Measurements from ENCODE around the gene KISS1R. TPM values are rescaled to one million over a fixed set of nuclear protein-coding genes. Genes with fewer than 3 reads are reported as not detected.
A peak's percentile ranks its signal among the peaks of the same experiment; 100 is the strongest.

The KISS1R gene
- total and polyA plus RNA-seq, 8 donors: 0.16 to 1.0 (median 0.31) TPM; not detected in 2

DNA sequence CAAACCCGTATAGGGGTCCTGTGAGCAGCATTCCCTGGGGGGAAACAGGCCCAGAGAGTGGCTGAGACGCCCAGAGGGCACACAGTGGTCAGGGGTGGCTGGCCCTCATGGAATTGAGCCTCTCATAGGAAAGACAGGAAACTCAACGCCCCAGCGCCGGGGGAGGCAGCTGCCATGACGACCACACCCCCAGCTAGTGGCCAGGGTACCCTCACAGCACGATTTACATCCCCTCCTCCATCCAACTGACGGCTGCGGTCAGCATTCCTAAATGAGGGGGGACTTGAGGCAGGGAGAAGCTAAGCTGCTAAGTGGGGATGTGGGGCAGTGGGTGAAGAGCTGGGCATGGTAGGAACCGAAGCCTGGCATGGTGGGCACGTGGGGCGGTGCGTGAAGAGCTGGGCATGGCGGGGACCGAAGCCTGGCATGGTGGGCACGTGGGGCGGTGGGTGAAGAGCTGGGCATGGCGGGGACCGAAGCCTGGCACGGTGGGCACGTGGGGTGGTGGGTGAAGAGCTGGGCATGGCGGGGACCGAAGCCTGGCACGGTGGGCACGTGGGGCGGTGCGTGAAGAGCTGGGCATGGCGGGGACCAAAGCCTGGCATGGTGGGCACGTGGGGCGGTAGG, 34.1 kb upstream of the KISS1R start:
- no peaks in the 10 kb centered on the region for H3K27me3 ChIP-seq
- peaks cover 0 to 51% (median 12%) of the 10 kb centered on the region in 3 donors for H3K36me3 ChIP-seq
- TF ChIP-seq, protein P1, sequence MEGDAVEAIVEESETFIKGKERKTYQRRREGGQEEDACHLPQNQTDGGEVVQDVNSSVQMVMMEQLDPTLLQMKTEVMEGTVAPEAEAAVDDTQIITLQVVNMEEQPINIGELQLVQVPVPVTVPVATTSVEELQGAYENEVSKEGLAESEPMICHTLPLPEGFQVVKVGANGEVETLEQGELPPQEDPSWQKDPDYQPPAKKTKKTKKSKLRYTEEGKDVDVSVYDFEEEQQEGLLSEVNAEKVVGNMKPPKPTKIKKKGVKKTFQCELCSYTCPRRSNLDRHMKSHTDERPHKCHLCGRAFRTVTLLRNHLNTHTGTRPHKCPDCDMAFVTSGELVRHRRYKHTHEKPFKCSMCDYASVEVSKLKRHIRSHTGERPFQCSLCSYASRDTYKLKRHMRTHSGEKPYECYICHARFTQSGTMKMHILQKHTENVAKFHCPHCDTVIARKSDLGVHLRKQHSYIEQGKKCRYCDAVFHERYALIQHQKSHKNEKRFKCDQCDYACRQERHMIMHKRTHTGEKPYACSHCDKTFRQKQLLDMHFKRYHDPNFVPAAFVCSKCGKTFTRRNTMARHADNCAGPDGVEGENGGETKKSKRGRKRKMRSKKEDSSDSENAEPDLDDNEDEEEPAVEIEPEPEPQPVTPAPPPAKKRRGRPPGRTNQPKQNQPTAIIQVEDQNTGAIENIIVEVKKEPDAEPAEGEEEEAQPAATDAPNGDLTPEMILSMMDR (IDR thresholded peaks at IDR 0.05): no peak
- 95 to 96% methylated on average over 22 to 24 of the region's 30 CpGs for WGBS, 2 donors
- no peak overlapping the region for H3K27ac ChIP-seq
- H3K9me3 ChIP-seq: no peaks in the 10 kb centered on the region
- intact Hi-C loops (cut with DNase I): no loop called here
- DNase-seq (peak in 1 of 6 donors; percentile 58), FAIRE-seq (no peak), ATAC-seq (no peak)
- H3K4me1 ChIP-seq: no peaks in the 10 kb centered on the region
- H3K4me3 ChIP-seq: no peak overlapping the region

DNA sequence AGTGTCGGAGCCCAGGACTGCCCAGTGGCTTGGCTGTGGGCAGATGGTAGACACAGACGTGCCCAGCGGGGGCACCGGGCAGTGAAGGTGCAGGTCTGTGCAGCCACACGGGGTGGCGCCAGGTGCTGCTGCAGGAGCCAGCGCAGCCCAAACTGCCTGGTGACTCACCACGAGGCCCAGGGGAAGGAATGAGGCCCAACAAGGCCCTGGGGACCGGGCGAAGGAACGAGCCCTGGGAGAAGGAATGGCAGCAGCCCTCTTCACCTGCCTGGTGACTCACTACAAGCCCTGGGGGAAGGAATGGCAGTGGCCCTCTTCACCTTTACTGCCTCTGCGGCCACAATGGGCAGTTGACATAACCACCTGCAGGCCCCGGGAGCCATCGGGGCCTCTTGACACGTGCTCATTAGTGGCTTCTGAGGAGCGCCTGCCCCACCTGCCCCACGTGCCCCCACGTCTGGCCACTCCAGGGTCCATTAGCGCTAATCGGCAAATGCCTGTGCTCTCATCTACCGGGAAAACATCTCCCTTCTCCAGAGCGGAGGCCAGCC, 33.4 kb upstream of the KISS1R start:
- FAIRE-seq: no peak
- Histone ChIP-seq H3K27me3 (no peaks in the 10 kb centered on the region), H3K27ac (no peak overlapping the region), H3K4me3 (no peak overlapping the region), H3K36me3 (peaks cover 0 to 56% (median 12%) of the 10 kb centered on the region in 3 donors), H3K9me3 (no peaks in the 10 kb centered on the region), H3K4me1 (no peaks in the 10 kb centered on the region)
- TF ChIP-seq, protein P1 (IDR thresholded peaks at IDR 0.05): no peak
- intact Hi-C loops (cut with DNase I): no loop called here
- WGBS, 2 donors: 94 to 96% methylated on average over 22 of the region's 22 CpGs
- DNase-seq: peak in 2 of 6 donors; percentile 59 to 63
- peak; percentile 17 to 38 (median 27) for ATAC-seq

DNA sequence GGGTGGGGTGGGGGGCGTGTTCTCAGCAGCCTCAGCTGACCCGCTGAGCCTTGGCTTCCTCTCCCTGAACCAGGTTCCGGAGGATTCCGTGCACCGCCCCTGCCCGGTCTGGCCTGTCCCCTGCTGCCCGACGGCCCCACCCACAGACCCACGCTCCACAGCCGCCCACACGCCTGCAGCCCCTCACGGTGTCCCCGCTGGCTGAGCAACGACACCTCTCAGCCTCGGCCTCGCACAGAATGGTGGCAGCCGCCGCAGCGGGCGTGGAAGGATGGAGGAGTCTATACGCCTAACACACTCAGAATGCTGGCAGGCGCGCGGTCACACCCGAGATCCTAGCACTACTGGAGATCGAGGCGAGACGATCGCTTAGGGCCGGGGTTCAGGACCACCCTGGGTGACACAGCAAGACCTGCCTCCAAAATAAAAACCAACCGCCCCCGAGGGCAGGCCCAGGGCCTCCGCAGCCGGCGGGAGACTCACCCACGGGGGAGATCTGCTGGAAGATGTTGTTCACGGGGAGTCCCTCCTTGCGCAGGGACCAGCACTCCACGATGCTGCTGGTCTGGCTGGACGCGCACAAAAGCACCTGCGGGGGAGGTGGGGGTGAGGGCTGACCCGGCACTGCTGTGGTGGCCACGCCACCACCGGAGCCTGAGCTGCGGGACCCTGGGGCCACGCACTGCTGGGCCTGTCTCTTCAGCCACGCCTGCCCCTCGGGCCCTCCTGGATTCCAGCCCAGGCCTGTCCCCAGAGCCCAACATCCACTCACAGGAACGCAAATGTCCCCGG, 32.5 kb upstream of the KISS1R start:
- no peaks in the 10 kb centered on the region for H3K4me1 ChIP-seq
- DNase-seq (no peak), FAIRE-seq (no peak), ATAC-seq (no peak)
- TF ChIP-seq, protein P1 (IDR thresholded peaks at IDR 0.05): no peak
- H3K27me3 ChIP-seq: no peaks in the 10 kb centered on the region
- H3K27ac ChIP-seq: no peak overlapping the region
- no peaks in the 10 kb centered on the region for H3K9me3 ChIP-seq
- intact Hi-C loops (cut with DNase I): no loop called here
- WGBS, 2 donors: 94 to 95% methylated on average over 47 to 51 of the region's 51 CpGs
- H3K4me3 ChIP-seq: no peak overlapping the region
- H3K36me3 ChIP-seq: peaks cover 2 to 57% (median 12%) of the 10 kb centered on the region in 3 donors

DNA sequence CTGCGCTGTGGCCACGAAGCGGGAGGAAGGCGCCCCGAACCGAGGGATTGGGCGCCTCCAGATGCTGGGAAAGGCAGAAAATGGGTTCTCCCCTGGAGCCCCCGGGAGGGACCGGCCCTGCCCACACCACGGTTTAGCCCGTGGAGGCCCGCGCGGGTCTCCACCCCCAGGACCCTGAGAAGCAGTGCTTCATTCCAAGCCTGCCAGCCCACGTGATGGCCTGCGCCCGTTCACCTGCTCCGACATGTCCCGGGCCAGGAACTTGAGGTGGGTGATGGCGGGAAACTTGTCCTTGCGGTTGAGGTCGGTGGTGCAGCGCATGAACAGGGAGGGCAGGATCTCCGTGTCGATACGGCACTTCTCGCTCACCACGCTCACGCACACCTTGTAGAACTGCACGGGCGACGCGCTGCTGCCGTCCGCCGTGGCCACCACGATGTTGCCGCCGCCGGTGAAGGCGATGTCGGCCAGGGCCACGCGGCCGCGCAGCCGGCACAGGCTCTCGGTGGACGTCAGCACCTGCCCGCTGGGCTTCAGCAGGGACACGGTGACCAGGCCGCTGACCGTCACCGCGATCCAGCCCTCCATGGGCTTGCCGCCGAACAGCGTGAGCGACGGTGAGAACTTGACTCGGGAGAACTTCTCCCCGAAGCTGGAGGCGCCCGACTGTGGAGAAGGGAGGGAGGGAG, 31.5 kb upstream of the KISS1R start:
- intact Hi-C loops (cut with DNase I): no loop called here
- Histone ChIP-seq H3K4me1 (no peaks in the 10 kb centered on the region), H3K27ac (no peak overlapping the region), H3K27me3 (no peaks in the 10 kb centered on the region), H3K36me3 (peaks cover 4 to 52% (median 12%) of the 10 kb centered on the region in 3 donors), H3K4me3 (no peak overlapping the region), H3K9me3 (no peaks in the 10 kb centered on the region)
- DNase-seq (peak in 2 of 6 donors; percentile 53 to 54), ATAC-seq (no peak), FAIRE-seq (no peak)
- TF ChIP-seq, protein P1 (IDR thresholded peaks at IDR 0.05): no peak
- WGBS, 2 donors: 96 to 97% methylated on average over 55 to 64 of the region's 64 CpGs

All from pancreas (tissue), 10 donors.